Measurements from ENCODE around the gene IZUMO2. TPM values are rescaled to one million over a fixed set of nuclear protein-coding genes. Genes with fewer than 3 reads are reported as not detected.

Gene IZUMO2
- total RNA-seq, 2 donors from 2014 or later = 1.1 TPM; not detected in 1

DNA sequence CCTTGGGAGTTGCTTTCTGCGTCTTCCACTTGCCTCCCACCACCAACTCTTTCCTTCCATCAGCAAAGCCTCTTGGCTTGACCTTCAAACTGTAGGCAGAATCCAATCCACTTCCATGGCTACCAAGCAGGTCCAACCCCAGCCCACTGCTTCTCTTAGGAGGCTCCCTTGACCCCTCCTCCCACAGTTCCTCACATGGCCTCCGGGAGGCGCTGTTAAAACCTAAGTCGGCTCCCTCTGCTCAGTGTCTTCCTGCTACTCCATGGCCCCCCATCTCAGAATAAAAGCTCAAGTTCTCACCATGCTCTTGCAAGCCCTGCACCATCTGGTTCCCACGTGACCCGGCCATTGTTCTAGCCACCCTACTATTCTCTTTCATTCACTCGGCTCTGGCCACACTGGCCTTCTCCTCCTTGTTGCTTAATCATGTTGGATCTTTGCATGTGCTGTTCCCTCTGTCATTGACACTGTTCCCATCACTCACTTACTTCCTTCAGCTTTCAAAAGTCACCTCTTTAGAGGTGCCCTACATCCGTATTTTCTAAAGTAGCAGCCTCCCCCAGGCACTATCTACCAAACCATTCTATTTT lies 7.5 kb downstream of the IZUMO2 start:
- intact Hi-C loops (cut with DNase I) = no loop called here
- DNase-seq (ENCODE audit: low spot score) = no peak
- 86% methylated on average over 8 of the region's 8 CpGs for WGBS
- Histone ChIP-seq H3K27ac (no peak overlapping the region), H3K4me3 (no peak overlapping the region), H3K27me3 (replicated peaks; ENCODE audit: insufficient read depth) (no peaks in the 10 kb centered on the region), H3K4me1 (replicated peaks) (no peaks in the 10 kb centered on the region), H3K9me3 (no peaks in the 10 kb centered on the region), H3K36me3 (no peaks in the 10 kb centered on the region)
- TF ChIP-seq, protein P1, sequence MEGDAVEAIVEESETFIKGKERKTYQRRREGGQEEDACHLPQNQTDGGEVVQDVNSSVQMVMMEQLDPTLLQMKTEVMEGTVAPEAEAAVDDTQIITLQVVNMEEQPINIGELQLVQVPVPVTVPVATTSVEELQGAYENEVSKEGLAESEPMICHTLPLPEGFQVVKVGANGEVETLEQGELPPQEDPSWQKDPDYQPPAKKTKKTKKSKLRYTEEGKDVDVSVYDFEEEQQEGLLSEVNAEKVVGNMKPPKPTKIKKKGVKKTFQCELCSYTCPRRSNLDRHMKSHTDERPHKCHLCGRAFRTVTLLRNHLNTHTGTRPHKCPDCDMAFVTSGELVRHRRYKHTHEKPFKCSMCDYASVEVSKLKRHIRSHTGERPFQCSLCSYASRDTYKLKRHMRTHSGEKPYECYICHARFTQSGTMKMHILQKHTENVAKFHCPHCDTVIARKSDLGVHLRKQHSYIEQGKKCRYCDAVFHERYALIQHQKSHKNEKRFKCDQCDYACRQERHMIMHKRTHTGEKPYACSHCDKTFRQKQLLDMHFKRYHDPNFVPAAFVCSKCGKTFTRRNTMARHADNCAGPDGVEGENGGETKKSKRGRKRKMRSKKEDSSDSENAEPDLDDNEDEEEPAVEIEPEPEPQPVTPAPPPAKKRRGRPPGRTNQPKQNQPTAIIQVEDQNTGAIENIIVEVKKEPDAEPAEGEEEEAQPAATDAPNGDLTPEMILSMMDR (IDR thresholded peaks at IDR 0.05) = no peak
- TF ChIP-seq POLR2AphosphoS5 (IDR thresholded peaks at IDR 0.05) (no peak), POLR2A (IDR thresholded peaks at IDR 0.05) (no peak)

DNA sequence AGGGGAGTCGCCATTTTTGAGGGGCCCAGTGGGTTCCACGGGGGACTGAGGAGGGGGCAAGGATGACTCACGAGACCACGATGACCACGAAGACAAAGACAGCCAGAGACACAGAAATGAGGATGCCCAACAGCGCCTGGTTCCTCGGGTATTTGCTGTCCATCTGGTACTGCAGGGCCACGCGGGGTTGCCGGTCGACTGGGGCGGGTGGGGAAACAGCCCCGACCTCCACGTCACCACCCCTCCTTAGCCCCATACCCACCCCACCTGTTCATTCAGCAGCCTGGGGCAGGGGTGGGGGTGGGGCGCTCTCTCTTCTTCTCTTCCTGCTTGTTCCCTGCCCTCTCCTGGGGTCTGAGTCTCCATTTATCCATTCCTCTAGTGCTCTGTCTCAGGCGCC lies 8.6 kb downstream of the IZUMO2 start:
- intact Hi-C loops (cut with DNase I) = no loop called here
- 72% methylated on average over 16 of the region's 16 CpGs for WGBS
- Histone ChIP-seq H3K27me3 (replicated peaks; ENCODE audit: insufficient read depth) (no peaks in the 10 kb centered on the region), H3K4me3 (no peak overlapping the region), H3K36me3 (no peaks in the 10 kb centered on the region), H3K9me3 (no peaks in the 10 kb centered on the region), H3K27ac (no peak overlapping the region), H3K4me1 (replicated peaks) (no peaks in the 10 kb centered on the region)
- TF ChIP-seq POLR2A (IDR thresholded peaks at IDR 0.05) (no peak), POLR2AphosphoS5 (IDR thresholded peaks at IDR 0.05) (no peak)
- TF ChIP-seq, protein P1 (IDR thresholded peaks at IDR 0.05) = no peak
- no peak for DNase-seq (ENCODE audit: low spot score)

DNA sequence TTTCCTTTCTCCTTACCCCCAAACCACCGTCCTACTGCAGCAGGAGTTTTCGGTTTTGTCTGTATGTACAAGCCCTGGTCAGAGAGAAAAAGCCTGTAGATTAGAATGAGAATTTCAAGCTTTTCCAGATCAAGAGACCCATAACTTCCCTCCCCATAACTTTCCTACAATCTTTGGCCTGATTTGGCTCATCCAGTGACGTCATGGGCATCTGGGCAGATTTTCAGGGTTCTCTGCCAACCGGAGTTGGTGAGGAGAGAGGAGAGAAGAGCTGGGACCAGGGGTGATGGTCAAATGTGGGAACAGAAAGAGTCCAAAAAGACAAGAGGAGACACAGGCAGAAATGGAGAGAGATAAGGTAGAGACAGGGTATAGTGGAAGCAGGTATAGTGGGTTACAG lies 10.5 kb downstream of the IZUMO2 start:
- WGBS = 74% methylated on average over 4 of the region's 4 CpGs
- H3K27me3 ChIP-seq (replicated peaks; ENCODE audit: insufficient read depth) = no peaks in the 10 kb centered on the region
- no peak for DNase-seq (ENCODE audit: low spot score)

DNA sequence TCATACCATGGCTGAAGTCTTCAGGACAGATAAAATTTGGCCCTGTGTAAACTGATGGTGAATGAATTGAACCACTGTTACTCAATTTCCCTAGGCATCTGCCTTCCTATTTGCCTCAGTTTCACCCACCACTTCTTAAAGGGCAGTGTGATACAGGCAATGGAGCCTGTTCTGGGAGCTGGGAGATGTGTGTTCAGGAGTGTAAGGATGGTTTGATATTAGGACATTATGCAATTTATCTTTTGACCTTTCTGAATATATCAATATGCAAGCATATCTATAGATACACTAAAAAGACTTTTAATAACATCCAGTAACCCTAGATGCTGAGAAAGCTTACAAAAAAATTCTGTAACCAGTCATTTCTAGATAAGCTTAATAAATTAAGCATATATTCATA lies 14.6 kb downstream of the IZUMO2 start:
- H3K4me1 ChIP-seq (replicated peaks) = no peaks in the 10 kb centered on the region
- no peak for DNase-seq (ENCODE audit: low spot score)
- H3K27me3 ChIP-seq (replicated peaks; ENCODE audit: insufficient read depth) = no peaks in the 10 kb centered on the region
- no peaks in the 10 kb centered on the region for H3K36me3 ChIP-seq
- no peak overlapping the region for H3K4me3 ChIP-seq
- TF ChIP-seq POLR2A (IDR thresholded peaks at IDR 0.05) (no peak), POLR2AphosphoS5 (IDR thresholded peaks at IDR 0.05) (no peak)
- TF ChIP-seq, protein P1 (IDR thresholded peaks at IDR 0.05) = no peak
- H3K27ac ChIP-seq = no peak overlapping the region
- intact Hi-C loops (cut with DNase I) = no loop called here
- no peaks in the 10 kb centered on the region for H3K9me3 ChIP-seq

More for the DNA sequence above, 10.5 kb downstream of the IZUMO2 start:
- Histone ChIP-seq H3K4me3 (no peak overlapping the region), H3K4me1 (replicated peaks) (no peaks in the 10 kb centered on the region), H3K9me3 (no peaks in the 10 kb centered on the region), H3K27ac (no peak overlapping the region), H3K36me3 (no peaks in the 10 kb centered on the region)
- TF ChIP-seq, protein P1 (IDR thresholded peaks at IDR 0.05) = no peak
- TF ChIP-seq POLR2A (IDR thresholded peaks at IDR 0.05) (no peak), POLR2AphosphoS5 (IDR thresholded peaks at IDR 0.05) (no peak)
- intact Hi-C loops (cut with DNase I) = no loop called here
